Thymus (tissue), 11 donors: ENCODE results near the gene WNT5A. TPM values are rescaled to one million over a fixed set of nuclear protein-coding genes. Genes with fewer than 3 reads are reported as not detected.

Experiments used
- DNase-seq, 9 donors: peaks; one replicate each; pipeline ENCODE4 v3.0.0-alpha.2; 2013; ENCODE audit warnings: low spot score in 9 of 9, low read depth in 6 of 9, missing footprints in 1 of 9
- H3K27ac ChIP-seq, 2 donors: one replicate each; pipeline ENCODE4 v1.5.1; 2013; ENCODE audit warnings: control low read depth in 1 of 2, low read depth in 1 of 2, low read length in 1 of 2, mild to moderate bottlenecking in 1 of 2, moderate library complexity in 1 of 2
- H3K27me3 ChIP-seq, 2 donors: one replicate each; pipeline ENCODE4 v1.5.1; 2013; ENCODE audit warnings: low read length in 1 of 2; ENCODE audit not compliant: control insufficient read depth in 2 of 2, insufficient read depth in 1 of 2
- H3K36me3 ChIP-seq, 2 donors: one replicate each; pipeline ENCODE4 v1.5.1; 2013; ENCODE audit warnings: low read length in 1 of 2, mild to moderate bottlenecking in 1 of 2, moderate library complexity in 1 of 2; ENCODE audit not compliant: control insufficient read depth in 2 of 2, insufficient read depth in 2 of 2
- H3K4me1 ChIP-seq, 2 donors: one replicate each; pipeline ENCODE4 v1.5.1; 2013; ENCODE audit warnings: low read length in 2 of 2; ENCODE audit not compliant: control insufficient read depth in 2 of 2, insufficient read depth in 2 of 2
- H3K4me3 ChIP-seq, 2 donors: one replicate each; pipeline ENCODE4 v1.5.1; 2013; ENCODE audit warnings: low read length in 2 of 2, control low read depth in 1 of 2, mild to moderate bottlenecking in 1 of 2
- H3K9me3 ChIP-seq, 2 donors: one replicate each; pipeline ENCODE4 v1.5.1; 2013; ENCODE audit warnings: low read length in 1 of 2, mild to moderate bottlenecking in 1 of 2; ENCODE audit not compliant: control insufficient read depth in 2 of 2, insufficient read depth in 1 of 2
- WGBS: extraction: QIAGEN DNeasy Blood & Tissue Kit; methylation state at CpG from one replicate; pipeline ENCODE4 v1.1.7; 2013; 5-methylcytosine and 5-hydroxymethylcytosine counted together
- polyA plus RNA-seq: library from polyadenylated mRNA; stranded (reverse); fragments of 200-250 nt; gene quantifications from one replicate; pipeline ENCODE4 v1.2.3, GENCODE V29; 2013
- total RNA-seq: library from RNA; stranded (reverse); fragments of 120-200 nt; gene quantifications from one replicate; pipeline ENCODE4 v1.2.4, GENCODE V29; 2013
- donor health status: healthy.

Gene WNT5A
- total and polyA plus RNA-seq, 2 donors = 2.9 to 5.5 TPM

DNA sequence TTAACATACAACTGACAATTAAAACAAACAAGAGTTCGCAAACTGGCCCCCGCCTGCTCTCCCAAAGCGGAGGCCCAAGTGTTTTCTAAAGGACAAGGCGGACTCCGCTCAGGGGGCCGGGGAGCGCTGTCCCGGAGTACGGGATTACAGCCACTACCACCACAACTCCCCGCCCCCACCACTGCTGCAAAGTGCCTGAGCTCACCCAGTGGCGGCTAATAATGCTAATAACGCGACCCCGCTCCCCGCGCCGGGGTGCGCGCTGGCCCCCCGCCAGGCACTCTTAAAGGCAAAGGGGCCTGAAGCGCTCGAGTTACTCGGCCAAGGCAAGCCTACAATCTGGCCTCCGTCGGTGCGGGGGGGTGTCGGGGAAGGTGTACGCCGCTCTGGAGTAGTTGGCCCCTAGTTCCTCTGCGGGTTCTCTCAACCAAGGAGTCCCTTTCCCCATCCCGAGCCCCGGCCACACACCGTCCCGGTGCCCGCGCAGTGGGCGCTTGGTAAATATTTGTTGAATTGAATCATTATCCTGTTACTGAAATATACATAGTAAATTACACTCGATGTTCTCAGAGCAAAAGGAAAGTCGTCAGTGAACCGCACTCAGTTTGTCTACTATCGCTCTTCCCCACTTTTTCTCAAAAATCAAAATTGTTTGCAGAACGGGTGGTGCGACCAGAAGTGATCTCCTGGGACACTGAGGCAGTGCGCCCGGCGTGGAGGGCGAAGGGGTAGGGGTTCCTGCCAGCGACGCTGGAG is 827 bp downstream of the WNT5A start:
- Histone ChIP-seq H3K36me3 (no peaks in the 10 kb centered on the region), H3K27me3 (peaks cover 80 to 97% of the 10 kb centered on the region in 2 donors), H3K4me3 (peak overlapping the region; percentile 77 to 79), H3K27ac (peak overlapping the region; percentile 1 to 69), H3K4me1 (peaks cover 4 to 72% of the 10 kb centered on the region in 2 donors), H3K9me3 (peaks cover 0 to 16% of the 10 kb centered on the region in 2 donors)
- peak in 1 of 9 donors; percentile 49 for DNase-seq
- 6% methylated on average over 49 of the region's 49 CpGs for WGBS

DNA sequence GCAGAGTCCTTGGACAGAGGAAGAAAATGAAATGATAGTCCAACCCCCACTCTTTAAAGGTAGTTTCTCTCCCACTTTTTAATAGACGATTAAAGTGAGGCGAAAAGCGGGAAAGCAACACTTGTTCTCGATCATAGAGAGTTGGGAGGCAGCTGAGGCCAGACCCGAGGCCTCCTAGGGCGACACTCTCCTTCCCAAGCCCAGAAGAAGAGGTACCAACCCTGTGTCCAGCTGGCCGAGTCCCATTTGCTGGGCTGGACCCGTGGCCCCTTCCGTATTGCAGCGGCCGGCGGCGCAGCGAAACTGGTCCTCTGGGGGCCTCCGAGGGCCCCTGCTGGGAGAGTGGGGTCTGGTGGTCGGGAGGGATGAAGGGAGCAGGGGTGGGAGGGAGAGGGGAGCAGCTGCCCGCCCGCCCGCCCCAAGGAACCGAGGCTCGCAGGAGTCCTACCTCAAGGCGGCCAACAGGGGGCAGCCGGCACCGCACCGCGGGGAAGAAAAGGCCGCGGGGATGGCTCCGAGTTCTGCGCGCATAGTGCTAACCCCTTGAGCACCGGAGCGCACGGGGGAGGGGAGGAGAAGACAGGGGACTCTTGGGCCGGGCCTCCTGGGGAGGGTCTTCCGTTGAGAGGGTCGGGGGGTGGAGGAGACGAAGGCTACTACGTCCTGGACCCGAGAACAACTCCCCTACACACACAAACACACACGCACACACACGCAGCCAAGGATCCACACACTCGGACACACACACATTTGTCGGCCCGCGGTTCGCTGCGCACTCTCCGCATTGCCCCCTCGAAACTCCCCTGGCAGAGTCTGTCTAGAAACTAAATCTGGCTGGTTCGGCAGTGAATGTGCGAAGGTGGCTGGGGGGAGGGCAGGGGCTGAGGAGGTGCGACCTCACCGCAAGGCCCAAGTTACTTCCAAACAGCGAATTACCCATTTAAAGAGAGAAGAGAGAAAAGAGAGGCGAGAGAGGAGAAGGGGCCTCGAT is 2.0 kb downstream of the WNT5A start:
- H3K27me3 ChIP-seq = peaks cover 77 to 97% of the 10 kb centered on the region in 2 donors
- peak overlapping the region; percentile 77 to 79 for H3K4me3 ChIP-seq
- peaks cover 4 to 72% of the 10 kb centered on the region in 2 donors for H3K4me1 ChIP-seq
- no peaks in the 10 kb centered on the region for H3K36me3 ChIP-seq
- DNase-seq = peak in 6 of 9 donors; percentile 66 to 88 (median 72)
- H3K9me3 ChIP-seq = peaks cover 0 to 16% of the 10 kb centered on the region in 2 donors
- 4% methylated on average over 57 of the region's 57 CpGs for WGBS
- H3K27ac ChIP-seq = no peak overlapping the region

DNA sequence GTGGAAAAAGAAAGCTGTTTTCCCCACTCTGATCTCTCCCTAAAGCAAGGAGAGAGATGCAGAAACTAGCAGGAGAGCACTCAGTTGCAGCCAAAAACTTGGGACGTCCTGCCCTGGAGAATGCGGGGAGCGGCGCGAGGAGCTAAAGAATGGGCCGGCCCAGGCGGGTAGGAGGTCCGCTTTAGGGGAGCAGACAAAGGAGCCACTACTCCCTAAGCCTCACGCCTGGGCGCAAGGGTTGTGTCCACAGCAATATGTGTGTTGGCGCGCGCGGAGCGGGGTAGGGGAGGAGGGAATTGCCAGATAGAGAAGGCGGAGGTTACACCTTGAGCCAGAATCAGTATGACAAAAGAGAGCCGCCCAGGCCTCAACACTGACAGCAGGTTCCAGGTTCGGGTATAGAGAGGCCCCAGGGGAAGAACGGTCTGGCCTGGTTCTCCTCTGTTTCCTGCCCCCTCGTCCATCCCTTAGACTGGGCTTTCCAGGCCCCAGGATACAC is 2.9 kb downstream of the WNT5A start:
- DNase-seq = peak in 1 of 9 donors; percentile 12
- H3K27me3 ChIP-seq = peaks cover 76 to 97% of the 10 kb centered on the region in 2 donors
- H3K27ac ChIP-seq = no peak overlapping the region
- H3K9me3 ChIP-seq = peaks cover 0 to 16% of the 10 kb centered on the region in 2 donors
- H3K4me3 ChIP-seq = no peak overlapping the region
- 23% methylated on average over 20 of the region's 20 CpGs for WGBS
- peaks cover 4 to 64% of the 10 kb centered on the region in 2 donors for H3K4me1 ChIP-seq
- no peaks in the 10 kb centered on the region for H3K36me3 ChIP-seq

DNA sequence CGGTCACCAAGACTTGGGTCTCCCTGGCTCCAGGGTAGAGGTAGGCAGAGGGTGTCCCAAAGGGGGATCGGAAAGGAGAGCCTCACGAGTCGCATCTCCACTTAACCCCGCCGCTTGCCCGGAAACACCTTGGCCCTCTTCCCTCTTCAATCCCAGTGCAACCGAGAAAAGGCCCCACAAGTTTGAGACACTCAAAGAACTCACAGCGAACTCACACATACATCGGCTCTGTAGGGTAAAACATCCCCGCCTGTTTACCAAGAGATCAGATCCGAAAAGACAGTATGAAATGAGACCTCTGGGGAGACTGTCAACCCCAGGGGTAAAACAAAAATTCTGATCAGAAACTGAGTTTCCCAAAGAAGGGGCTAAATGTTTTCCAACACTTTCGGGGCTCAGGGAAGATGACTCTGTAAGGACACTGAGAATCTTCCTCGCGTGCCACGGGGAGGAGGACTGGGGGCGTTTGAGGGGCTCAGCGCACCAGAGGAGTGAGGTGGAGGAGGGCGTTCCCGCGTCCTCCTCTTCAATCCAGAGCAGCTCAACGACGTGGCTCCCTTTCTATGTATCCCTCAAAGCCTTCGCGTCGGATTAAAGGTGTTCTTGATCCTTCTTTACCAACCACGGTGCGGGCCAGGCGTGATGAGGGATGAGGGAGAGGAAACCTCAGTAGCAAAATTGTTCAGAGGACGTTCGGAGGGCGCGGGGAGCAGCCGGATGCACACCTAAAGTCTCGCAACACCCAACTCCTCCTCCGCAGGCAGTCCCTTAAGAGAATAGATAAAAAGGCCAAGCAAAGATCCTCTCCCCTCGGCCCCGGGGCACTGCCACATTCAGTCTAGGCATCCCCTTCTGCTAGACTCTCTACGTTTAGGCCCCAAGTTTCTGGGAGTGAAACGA is 3.7 kb downstream of the WNT5A start:
- DNase-seq = peak in 1 of 9 donors; percentile 37
- peaks cover 0 to 16% of the 10 kb centered on the region in 2 donors for H3K9me3 ChIP-seq
- no peak overlapping the region for H3K4me3 ChIP-seq
- peaks cover 0 to 56% of the 10 kb centered on the region in 2 donors for H3K4me1 ChIP-seq
- H3K27ac ChIP-seq = no peak overlapping the region
- H3K27me3 ChIP-seq = peaks cover 73 to 95% of the 10 kb centered on the region in 2 donors
- 9% methylated on average over 40 of the region's 40 CpGs for WGBS
- H3K36me3 ChIP-seq = no peaks in the 10 kb centered on the region

DNA sequence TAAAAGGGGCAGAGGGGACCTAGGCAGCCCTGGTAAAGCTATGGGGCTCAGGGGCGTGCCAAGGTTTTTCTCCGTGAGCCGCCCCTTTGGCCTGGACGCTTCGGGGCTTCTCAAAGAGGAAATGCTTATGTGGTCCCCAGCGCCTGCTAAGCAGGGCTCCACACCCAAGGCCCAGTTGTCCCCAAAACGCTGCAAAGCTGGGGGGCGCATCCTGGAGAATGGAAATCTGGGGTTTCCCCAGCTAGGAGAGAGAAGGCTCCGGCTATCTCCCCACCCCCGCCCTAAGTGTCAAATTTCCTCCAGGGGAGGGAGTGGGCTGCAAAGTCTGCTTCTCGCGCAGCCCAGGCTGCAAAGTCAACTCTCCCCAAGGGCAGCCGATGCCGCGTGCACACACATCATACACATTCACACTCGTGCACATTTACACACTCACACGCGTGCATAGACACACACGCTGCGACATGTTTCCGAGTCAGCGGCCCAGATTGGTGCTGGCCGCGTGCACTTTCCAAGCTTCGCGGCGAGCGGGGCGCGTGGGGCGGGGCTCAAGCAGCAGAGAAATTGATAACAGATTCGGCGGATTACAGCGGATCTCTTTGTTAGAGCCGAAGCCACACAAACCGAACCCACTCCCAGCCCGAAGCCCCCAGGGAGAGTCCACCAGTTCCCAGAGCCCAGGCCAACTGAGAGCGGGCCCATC is 4.5 kb downstream of the WNT5A start:
- Histone ChIP-seq H3K4me1 (peaks cover 0 to 55% of the 10 kb centered on the region in 2 donors), H3K36me3 (no peaks in the 10 kb centered on the region), H3K27me3 (peaks cover 76 to 97% of the 10 kb centered on the region in 2 donors), H3K9me3 (peaks cover 0 to 16% of the 10 kb centered on the region in 2 donors), H3K27ac (peak overlapping the region in 1 of 2 donors; percentile 11), H3K4me3 (peak overlapping the region; percentile 13)
- WGBS = 7% methylated on average over 38 of the region's 38 CpGs
- DNase-seq = peak in 1 of 9 donors; percentile 35

DNA sequence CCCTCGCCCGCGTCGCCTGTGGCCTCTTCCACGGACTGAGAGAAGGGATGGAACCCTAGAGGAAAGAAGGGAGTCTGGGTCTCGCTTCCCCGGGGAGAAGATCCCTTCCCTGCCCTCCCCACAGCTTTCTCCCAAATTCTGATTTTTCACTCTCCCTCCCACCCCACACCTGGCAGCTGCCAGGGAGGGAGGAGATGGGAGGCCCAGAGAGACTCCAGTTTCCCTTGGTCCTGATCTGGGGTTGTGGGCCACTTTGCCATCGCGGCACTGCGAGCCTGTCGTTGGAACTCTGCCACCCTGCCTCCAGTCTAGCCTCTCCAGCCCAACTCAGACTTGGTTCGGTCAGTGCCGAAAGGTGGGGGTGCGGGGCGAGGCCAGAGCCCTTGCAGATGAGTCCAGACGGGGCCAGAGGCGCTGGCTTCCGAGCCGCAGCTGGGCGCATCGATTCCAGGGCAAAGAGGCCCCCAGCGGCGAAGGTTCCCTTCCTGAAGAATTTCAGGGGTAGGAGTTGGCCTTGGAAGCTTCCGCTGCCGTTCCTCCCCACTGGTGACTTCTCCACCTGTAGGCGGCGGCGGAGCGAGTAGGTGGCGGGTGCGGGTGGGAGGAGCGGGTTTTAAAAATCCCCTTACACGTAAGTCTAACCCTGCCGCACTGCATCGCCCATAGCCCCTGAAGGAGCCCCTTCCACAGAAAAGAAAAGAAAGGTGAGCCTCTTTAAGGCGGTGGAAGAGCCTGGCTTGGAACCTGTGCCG is 5.2 kb downstream of the WNT5A start:
- Histone ChIP-seq H3K27ac (peak overlapping the region in 1 of 2 donors; percentile 12), H3K27me3 (peaks cover 72 to 96% of the 10 kb centered on the region in 2 donors), H3K36me3 (no peaks in the 10 kb centered on the region), H3K4me1 (peaks cover 0 to 49% of the 10 kb centered on the region in 2 donors), H3K4me3 (peak overlapping the region; percentile 13 to 17), H3K9me3 (peaks cover 0 to 16% of the 10 kb centered on the region in 2 donors)
- DNase-seq = peak in 1 of 9 donors; percentile 38
- 6% methylated on average over 37 of the region's 37 CpGs for WGBS

DNA sequence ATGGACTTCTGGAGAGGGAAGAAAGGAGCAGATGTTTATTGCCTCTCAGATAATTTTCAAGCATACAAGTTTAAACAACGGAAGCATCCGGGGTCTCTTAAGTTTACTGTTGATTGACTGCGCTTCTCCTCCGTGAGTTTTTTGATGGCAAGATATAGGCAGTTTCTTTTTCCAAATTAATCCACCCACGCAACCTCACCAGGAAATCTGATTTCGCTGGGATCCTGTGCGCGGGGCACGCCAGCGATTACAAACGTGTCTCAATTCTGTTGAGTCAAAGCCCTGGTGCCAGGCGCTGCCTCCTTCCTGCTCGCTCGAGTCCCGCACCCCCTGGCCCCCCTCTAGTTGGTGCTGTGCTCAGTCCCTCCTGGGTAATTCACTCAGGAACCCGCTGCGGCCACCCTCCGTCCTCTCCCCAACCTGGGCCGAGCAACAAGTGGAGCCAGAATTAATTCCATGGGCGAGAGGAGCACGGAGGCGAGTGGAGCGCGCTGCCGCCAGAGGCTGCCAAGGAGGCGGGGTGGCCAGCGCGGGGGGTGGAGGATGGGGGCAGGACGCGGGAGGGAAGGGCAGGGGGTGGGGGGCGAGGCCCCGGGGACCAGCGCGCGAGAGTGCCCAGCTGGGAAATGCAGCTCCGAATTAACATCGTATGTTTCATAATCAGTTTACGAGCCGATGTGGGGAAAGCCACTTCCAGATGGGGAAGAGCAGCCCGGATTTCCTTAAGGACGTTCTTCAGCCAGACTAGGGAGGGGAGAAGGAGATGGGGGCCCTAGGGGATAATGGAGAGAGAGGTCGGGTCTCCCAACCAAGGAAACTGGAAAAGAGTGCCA is 6.0 kb downstream of the WNT5A start:
- Histone ChIP-seq H3K4me3 (peak overlapping the region in 1 of 2 donors; percentile 17), H3K27ac (no peak overlapping the region), H3K4me1 (peaks cover 0 to 41% of the 10 kb centered on the region in 2 donors), H3K27me3 (peaks cover 66 to 92% of the 10 kb centered on the region in 2 donors), H3K9me3 (peaks cover 0 to 9% of the 10 kb centered on the region in 2 donors), H3K36me3 (no peaks in the 10 kb centered on the region)
- WGBS = 5% methylated on average over 42 of the region's 42 CpGs
- peak in 1 of 9 donors; percentile 12 for DNase-seq
